GM12878 (cell line): ENCODE measurements around the gene B3GALT5.

Experiments used
- ATF2 ChIP-seq: IDR thresholded peaks from 2 replicates; pipeline ENCODE4 v1.6.1; 2012; ENCODE audit warnings: low read length, inconsistent platforms
- CTCF ChIP-seq, 3 experiments: IDR thresholded peaks in 2 of 3; conservative IDR thresholded peaks in 1 of 3; 2 replicates each; pipeline ENCODE4 v1.5.1; 2011; ENCODE audit warnings: low read depth in 3 of 3, low read length in 3 of 3, mild to moderate bottlenecking in 3 of 3, control low read depth in 2 of 3, moderate library complexity in 2 of 3, inconsistent platforms in 1 of 3, mixed read lengths in 1 of 3; ENCODE audit not compliant: control insufficient read depth in 2 of 3, insufficient read depth in 1 of 3; ENCODE audit errors: extremely low read depth in 1 of 3
- KDM1A ChIP-seq: fragments of 200-600 bp; sonication (generic); IDR thresholded peaks from 2 replicates; pipeline ENCODE4 v1.6.1; 2016; ENCODE audit warnings: borderline replicate concordance
- MLLT1 ChIP-seq: fragments of 450-650 bp; IDR thresholded peaks from 2 replicates; pipeline ENCODE4 v1.6.1; 2016; ENCODE audit warnings: mild to moderate bottlenecking
- MTA2 ChIP-seq: fragments of 450-650 bp; IDR thresholded peaks from 2 replicates; pipeline ENCODE4 v1.6.1; 2016; ENCODE audit warnings: low read depth, mild to moderate bottlenecking, moderate library complexity
- RCOR1 ChIP-seq: conservative IDR thresholded peaks from 2 replicates; pipeline ENCODE4 v1.6.1; 2012; ENCODE audit warnings: low read depth, low read length, improper control_type of control experiment
- REST ChIP-seq: IDR thresholded peaks from 2 replicates; pipeline ENCODE4 v1.6.1; 2012; ENCODE audit warnings: mild to moderate bottlenecking, low read depth, low read length
- SMC3 ChIP-seq: IDR thresholded peaks from 2 replicates; pipeline ENCODE4 v1.6.1; 2011; ENCODE audit warnings: low read length, improper control_type of control experiment, borderline replicate concordance
- SP1 ChIP-seq: IDR thresholded peaks from one replicate; pipeline ENCODE4 v1.6.1; 2011; ENCODE audit warnings: low read depth, low read length
- STAT1 ChIP-seq: fragments of 450-650 bp; conservative IDR thresholded peaks from 2 replicates; pipeline ENCODE4 v1.6.1; 2014; ENCODE audit warnings: antibody characterized with exemption, mild to moderate bottlenecking
- TAF1 ChIP-seq: IDR thresholded peaks from 2 replicates; pipeline ENCODE4 v1.6.1; 2011; ENCODE audit warnings: mild to moderate bottlenecking, low read depth, low read length, borderline replicate concordance
- TCF3 ChIP-seq: IDR thresholded peaks from 2 replicates; pipeline ENCODE4 v1.6.1; 2012; ENCODE audit warnings: low read depth, mild to moderate bottlenecking, low read length, borderline replicate concordance; ENCODE audit not compliant: insufficient read depth

GRCh38 chr21:39655589-39655988 is 42.8 kb downstream of the B3GALT5 start:
- TF ChIP-seq SP1 (no peak), TAF1 (no peak), SMC3 (no peak), KDM1A (no peak), CTCF (IDR thresholded peaks at IDR 0.05 in 2 of 3, conservative IDR thresholded peaks at IDR 0.05 in 1 of 3; ENCODE audit: control insufficient read depth in 2 of 3, extremely low read depth in 1 of 3, insufficient read depth in 1 of 3, low read depth in 3 of 3, low read length in 3 of 3) (no peak), TCF3 (no peak), MTA2 (no peak), ATF2 (no peak), RCOR1 (no peak), REST (no peak), MLLT1 (no peak), STAT1 (no peak)
